HL-60 (cell line): ENCODE data around the gene LAG3.

ENCODE experiments used
- POLR2AphosphoS5 ChIP-seq: IDR thresholded peaks from 2 replicates; pipeline ENCODE4 v1.6.1; 2012; ENCODE audit warnings: low read depth
- TF ChIP-seq, protein P1 (sequence below): IDR thresholded peaks from one replicate; pipeline ENCODE4 v1.5.1; 2011; ENCODE audit warnings: low read length, control low read depth, inconsistent platforms; ENCODE audit not compliant: insufficient read depth
- TF ChIP-seq, protein P2 (sequence below): IDR thresholded peaks from 2 replicates; pipeline ENCODE4 v1.6.1; 2012; ENCODE audit warnings: low read depth; ENCODE audit not compliant: insufficient replicate concordance

DNA sequence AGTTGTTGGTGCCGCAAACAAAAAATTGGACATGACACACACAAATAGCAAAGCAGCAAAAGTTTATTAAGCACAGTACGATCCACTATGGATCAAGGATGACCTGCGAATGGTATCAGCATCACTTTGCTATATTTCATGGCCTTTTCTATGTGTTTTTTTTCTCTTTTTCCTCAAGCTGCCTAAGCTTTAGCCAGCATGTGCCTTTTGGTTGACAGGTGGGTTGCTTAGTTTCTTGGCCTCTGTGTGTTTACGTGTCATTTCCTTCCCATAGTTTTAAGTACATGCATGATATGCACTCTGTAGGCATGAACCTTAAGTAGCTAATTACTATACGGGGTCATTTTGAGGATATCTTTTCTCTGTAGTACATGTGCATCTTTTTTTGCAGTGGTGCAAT lies 26.8 kb downstream of the LAG3 start:
- TF ChIP-seq, protein P1, sequence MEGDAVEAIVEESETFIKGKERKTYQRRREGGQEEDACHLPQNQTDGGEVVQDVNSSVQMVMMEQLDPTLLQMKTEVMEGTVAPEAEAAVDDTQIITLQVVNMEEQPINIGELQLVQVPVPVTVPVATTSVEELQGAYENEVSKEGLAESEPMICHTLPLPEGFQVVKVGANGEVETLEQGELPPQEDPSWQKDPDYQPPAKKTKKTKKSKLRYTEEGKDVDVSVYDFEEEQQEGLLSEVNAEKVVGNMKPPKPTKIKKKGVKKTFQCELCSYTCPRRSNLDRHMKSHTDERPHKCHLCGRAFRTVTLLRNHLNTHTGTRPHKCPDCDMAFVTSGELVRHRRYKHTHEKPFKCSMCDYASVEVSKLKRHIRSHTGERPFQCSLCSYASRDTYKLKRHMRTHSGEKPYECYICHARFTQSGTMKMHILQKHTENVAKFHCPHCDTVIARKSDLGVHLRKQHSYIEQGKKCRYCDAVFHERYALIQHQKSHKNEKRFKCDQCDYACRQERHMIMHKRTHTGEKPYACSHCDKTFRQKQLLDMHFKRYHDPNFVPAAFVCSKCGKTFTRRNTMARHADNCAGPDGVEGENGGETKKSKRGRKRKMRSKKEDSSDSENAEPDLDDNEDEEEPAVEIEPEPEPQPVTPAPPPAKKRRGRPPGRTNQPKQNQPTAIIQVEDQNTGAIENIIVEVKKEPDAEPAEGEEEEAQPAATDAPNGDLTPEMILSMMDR = no peak
- no peak for TF ChIP-seq POLR2AphosphoS5
- TF ChIP-seq, protein P2, sequence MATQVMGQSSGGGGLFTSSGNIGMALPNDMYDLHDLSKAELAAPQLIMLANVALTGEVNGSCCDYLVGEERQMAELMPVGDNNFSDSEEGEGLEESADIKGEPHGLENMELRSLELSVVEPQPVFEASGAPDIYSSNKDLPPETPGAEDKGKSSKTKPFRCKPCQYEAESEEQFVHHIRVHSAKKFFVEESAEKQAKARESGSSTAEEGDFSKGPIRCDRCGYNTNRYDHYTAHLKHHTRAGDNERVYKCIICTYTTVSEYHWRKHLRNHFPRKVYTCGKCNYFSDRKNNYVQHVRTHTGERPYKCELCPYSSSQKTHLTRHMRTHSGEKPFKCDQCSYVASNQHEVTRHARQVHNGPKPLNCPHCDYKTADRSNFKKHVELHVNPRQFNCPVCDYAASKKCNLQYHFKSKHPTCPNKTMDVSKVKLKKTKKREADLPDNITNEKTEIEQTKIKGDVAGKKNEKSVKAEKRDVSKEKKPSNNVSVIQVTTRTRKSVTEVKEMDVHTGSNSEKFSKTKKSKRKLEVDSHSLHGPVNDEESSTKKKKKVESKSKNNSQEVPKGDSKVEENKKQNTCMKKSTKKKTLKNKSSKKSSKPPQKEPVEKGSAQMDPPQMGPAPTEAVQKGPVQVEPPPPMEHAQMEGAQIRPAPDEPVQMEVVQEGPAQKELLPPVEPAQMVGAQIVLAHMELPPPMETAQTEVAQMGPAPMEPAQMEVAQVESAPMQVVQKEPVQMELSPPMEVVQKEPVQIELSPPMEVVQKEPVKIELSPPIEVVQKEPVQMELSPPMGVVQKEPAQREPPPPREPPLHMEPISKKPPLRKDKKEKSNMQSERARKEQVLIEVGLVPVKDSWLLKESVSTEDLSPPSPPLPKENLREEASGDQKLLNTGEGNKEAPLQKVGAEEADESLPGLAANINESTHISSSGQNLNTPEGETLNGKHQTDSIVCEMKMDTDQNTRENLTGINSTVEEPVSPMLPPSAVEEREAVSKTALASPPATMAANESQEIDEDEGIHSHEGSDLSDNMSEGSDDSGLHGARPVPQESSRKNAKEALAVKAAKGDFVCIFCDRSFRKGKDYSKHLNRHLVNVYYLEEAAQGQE = no peak
